Stimulated activated memory B cell treated with anti-CD40 and anti-IgM and Interleukin-4, amounts not matched to agents 10 μg/mL and 1 μg/mL and 100 μg/mL, for 72 hours (primary cell): ENCODE results near the gene IFIH1.

ENCODE experiments used
- ATAC-seq: fragments of 150-1000 bp; cut with Tn5 transposase; 2 replicates; pipeline ENCODE4 v1.10.0; 2021
- H3K27ac Mint-ChIP-seq: one replicate; pipeline ENCODE4 v1.8.0; 2022; ENCODE audit warnings: mild to moderate bottlenecking, mixed read lengths
- H3K27me3 Mint-ChIP-seq: one replicate; pipeline ENCODE4 v1.8.0; 2022; ENCODE audit warnings: mixed read lengths
- H3K36me3 Mint-ChIP-seq: one replicate; pipeline ENCODE4 v1.8.0; 2022; ENCODE audit warnings: mixed read lengths
- H3K4me1 Mint-ChIP-seq: one replicate; pipeline ENCODE4 v1.8.0; 2022; ENCODE audit warnings: mixed read lengths
- H3K4me3 Mint-ChIP-seq: one replicate; pipeline ENCODE4 v1.8.0; 2022; ENCODE audit warnings: mild to moderate bottlenecking, moderate library complexity, mixed read lengths
- H3K9me3 Mint-ChIP-seq: one replicate; pipeline ENCODE4 v1.8.0; 2022; ENCODE audit warnings: mixed read lengths

The IFIH1 gene

DNA sequence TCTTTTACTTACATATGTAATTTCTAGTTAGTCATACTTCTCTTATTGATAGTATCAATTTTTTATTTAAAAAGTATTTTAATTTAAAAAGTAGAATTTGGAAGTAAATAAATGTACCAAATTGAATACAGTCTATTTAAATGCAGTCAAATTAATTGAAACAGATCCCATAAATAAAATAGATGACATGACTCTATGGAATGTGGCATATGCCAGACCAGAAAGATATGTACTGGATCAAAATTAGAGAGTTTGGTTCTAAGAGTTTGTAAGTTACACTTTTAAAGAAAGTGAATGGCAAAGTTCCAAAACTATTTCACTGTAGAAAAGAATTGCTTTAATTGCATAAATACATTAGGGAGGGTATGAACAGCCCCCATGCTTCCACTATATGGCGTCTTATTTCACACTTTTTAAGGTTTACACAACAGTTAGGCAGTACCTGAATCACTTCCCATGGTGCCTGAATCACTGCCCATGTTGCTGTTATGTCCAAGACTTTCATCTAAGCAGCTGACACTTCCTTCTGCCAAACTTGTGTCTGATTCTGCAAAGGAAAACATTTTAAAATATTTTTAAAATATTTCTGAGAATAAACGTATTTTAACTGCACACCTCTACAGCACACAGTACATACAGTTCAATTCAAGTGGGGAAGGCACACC lies 25.2 kb downstream of the IFIH1 start:
- H3K9me3 Mint-ChIP-seq = no peaks in the 10 kb centered on the region
- peaks cover 21% of the 10 kb centered on the region for H3K36me3 Mint-ChIP-seq

DNA sequence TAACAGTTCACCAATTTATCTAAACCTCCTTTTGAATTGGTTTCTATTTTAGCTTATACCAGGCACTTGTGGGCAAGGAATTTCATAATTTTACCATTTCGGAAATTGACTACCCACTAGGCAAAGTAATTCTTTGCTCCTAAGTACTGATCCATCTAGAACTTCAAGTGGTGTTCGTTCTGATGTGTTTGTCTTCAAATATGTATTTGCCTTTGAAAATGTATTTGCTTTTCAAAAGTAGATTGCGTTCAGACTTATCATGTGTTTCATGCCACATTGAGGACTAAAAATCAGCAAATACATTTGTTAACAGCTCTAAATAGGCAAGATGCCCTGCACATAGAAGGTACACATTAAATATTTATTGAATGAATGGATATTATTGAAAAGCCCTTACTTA lies 26.7 kb downstream of the IFIH1 start:
- no peaks in the 10 kb centered on the region for H3K9me3 Mint-ChIP-seq

More for the DNA sequence above, 25.2 kb downstream of the IFIH1 start:
- H3K4me1 Mint-ChIP-seq = no peaks in the 10 kb centered on the region
- H3K4me3 Mint-ChIP-seq = no peak overlapping the region
- H3K27me3 Mint-ChIP-seq = no peaks in the 10 kb centered on the region
- ATAC-seq = no peak
- H3K27ac Mint-ChIP-seq = no peak overlapping the region

GRCh38 chr2:162282765-162283425 lies 35.6 kb downstream of the IFIH1 start:
- ATAC-seq = no peak
- no peak overlapping the region for H3K27ac Mint-ChIP-seq
- no peak overlapping the region for H3K4me3 Mint-ChIP-seq
- no peaks in the 10 kb centered on the region for H3K27me3 Mint-ChIP-seq
- H3K9me3 Mint-ChIP-seq = no peaks in the 10 kb centered on the region
- peaks cover 4% of the 10 kb centered on the region for H3K4me1 Mint-ChIP-seq
- H3K36me3 Mint-ChIP-seq = peaks cover 43% of the 10 kb centered on the region

More for the DNA sequence above, 26.7 kb downstream of the IFIH1 start:
- Mint-ChIP-seq H3K4me3 (no peak overlapping the region), H3K27me3 (no peaks in the 10 kb centered on the region), H3K4me1 (no peaks in the 10 kb centered on the region), H3K36me3 (peaks cover 26% of the 10 kb centered on the region), H3K27ac (no peak overlapping the region)
- ATAC-seq = no peak

- no peak for ATAC-seq
- Mint-ChIP-seq H3K4me3 (no peak overlapping the region), H3K36me3 (peaks cover 50% of the 10 kb centered on the region), H3K4me1 (peaks cover 6% of the 10 kb centered on the region), H3K27me3 (no peaks in the 10 kb centered on the region), H3K9me3 (no peaks in the 10 kb centered on the region), H3K27ac (no peak overlapping the region)
Observed at GRCh38 chr2:162280654-162281053, 37.8 kb downstream of the IFIH1 start.

DNA sequence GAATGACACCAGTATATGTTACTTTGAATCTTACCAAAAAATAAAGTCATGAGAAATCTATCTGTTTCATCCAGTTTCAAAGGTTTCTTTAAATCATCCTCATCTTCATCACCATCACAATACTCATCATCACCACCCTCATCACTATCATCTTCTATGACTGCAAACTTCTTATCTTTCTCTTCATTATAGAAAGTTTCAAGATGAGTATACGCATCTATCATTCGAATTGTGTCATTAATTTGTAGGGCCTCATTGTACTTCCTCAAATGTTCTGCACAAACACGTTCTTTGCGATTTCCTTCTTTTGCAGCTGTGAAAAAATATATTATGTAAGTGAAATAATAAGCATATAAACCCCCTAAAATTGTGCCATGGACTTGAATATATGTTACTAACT lies 41.1 kb downstream of the IFIH1 start:
- H3K36me3 Mint-ChIP-seq = peaks cover 40% of the 10 kb centered on the region
- no peak for ATAC-seq
- H3K9me3 Mint-ChIP-seq = no peaks in the 10 kb centered on the region
- H3K27me3 Mint-ChIP-seq = no peaks in the 10 kb centered on the region
- no peak overlapping the region for H3K4me3 Mint-ChIP-seq
- H3K4me1 Mint-ChIP-seq = peaks cover 6% of the 10 kb centered on the region
- H3K27ac Mint-ChIP-seq = no peak overlapping the region

GRCh38 chr2:162267996-162268395 lies 50.5 kb downstream of the IFIH1 start:
- peaks cover 3% of the 10 kb centered on the region for H3K9me3 Mint-ChIP-seq
- no peak overlapping the region for H3K27ac Mint-ChIP-seq
- H3K36me3 Mint-ChIP-seq = peaks cover 68% of the 10 kb centered on the region
- no peak for ATAC-seq
- no peaks in the 10 kb centered on the region for H3K4me1 Mint-ChIP-seq
- H3K4me3 Mint-ChIP-seq = no peak overlapping the region
- H3K27me3 Mint-ChIP-seq = no peaks in the 10 kb centered on the region

DNA sequence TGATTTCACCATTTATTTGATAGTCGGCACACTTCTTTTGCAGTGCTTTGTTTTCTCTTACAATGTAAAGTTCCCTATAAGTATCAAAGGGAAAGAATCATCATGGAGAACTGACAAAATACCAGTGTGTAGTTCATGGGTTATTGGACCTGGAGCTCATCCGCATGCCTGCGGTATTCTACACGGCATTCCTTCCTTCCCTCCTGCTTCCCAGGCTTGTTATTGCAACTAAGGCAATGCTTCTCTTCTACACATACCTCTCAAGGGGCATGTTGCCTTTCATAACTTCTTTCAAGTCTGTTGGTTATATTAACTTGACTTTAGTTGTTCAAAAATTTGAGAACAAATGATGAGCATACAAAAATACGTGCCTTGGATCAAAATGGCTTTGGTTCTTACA lies 51.0 kb downstream of the IFIH1 start:
- peaks cover 3% of the 10 kb centered on the region for H3K9me3 Mint-ChIP-seq
- no peaks in the 10 kb centered on the region for H3K27me3 Mint-ChIP-seq
- ATAC-seq = no peak
- no peak overlapping the region for H3K4me3 Mint-ChIP-seq
- no peaks in the 10 kb centered on the region for H3K4me1 Mint-ChIP-seq
- peaks cover 66% of the 10 kb centered on the region for H3K36me3 Mint-ChIP-seq
- no peak overlapping the region for H3K27ac Mint-ChIP-seq

DNA sequence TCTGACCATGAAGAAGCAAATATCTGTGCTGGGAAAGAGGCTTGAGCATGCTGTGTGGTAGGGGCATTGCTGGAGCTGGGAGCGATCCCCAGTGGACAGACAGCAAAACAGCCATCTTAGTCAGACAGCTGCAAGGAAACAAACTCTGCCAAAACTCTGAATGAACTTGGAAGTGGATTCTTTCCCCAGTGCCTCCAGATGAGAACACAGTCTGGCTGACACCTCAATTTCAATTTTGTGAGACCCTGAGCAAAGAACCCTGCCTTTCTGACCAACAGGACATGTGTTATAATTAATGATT lies 52.1 kb downstream of the IFIH1 start:
- Mint-ChIP-seq H3K4me3 (no peak overlapping the region), H3K27me3 (no peaks in the 10 kb centered on the region), H3K36me3 (peaks cover 57% of the 10 kb centered on the region), H3K27ac (no peak overlapping the region), H3K9me3 (peaks cover 3% of the 10 kb centered on the region), H3K4me1 (peaks cover 8% of the 10 kb centered on the region)
- ATAC-seq = no peak

DNA sequence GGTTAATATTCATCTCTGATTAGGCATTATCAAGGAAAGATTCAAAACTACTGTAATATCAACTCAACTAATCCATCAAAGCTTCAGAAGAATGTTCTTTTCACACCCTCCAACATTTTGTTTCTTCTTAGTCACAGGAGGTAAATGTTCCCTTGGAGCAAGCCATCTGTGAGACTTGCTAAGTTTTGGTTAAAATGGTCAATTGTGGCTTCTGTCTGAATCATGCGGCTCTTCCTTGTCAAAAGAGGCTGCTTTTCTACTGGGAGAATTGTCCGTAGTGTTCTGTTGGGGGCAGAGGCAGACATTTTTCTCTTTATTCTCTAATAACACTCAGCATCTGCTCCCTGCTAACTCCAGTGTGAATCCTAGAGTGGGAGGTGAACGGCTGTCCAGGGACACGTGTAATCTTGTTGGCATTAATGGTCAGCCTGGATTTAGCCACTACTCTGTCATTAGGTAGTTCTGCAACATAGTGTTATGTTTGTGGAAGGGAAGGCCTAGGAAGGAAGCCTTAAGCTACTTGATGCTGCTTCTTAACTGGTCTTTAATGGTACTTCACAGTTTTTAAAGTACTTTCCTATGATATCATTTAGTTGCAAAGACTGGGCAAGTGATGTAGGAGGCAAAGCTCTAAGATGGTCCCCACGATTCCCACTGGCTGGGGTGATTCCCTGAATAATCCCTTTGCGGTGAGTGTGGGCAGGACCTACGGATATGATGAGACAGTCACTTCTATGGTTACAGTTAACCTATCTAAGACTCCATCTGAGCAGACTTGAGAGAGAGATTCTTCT lies 52.6 kb downstream of the IFIH1 start:
- ATAC-seq = no peak
- H3K36me3 Mint-ChIP-seq = peaks cover 51% of the 10 kb centered on the region
- peaks cover 13% of the 10 kb centered on the region for H3K4me1 Mint-ChIP-seq
- no peak overlapping the region for H3K27ac Mint-ChIP-seq
- H3K4me3 Mint-ChIP-seq = no peak overlapping the region
- no peaks in the 10 kb centered on the region for H3K27me3 Mint-ChIP-seq
- peaks cover 3% of the 10 kb centered on the region for H3K9me3 Mint-ChIP-seq

DNA sequence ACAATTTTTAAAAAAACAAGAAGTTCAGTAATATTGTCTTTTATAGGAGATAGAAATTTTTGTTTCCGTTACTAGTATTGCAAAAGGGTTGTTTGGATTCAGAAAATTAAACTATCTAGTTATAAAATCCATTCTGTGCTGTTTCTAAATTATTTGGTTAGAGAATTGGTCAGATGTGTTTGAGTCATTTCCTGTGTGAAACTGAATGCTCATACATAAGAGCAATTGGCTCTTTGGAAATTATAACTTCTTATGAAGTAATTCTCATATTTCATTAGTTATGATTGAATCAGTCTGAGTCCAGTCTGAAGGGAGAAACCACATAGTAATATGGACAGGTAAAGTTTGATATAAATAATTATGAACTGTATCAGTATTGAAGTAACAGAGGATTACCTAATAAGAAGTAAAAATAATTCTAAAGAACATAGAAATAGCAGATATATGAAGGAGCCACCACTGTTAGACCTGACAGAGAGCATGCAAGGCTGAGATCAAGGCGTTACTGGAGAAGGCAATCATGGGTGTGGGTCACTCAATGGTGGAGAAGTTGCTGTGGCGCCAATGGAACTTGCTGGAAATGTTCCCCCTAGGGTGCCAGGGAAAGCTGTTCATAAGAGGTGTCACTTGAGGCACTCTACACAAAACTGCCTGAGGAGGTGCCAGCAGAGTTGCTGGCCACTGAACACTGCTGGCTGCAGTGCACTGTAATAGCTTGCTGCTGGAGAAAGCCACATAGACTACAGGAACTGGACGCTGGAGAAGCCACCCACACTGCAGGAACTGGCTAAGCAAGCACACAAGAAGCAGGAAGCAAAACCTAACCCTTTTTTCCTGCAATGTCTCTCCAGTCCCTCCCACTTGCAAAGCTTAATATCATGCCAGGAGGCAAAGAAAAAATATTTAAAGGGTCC lies 57.2 kb downstream of the IFIH1 start:
- H3K27me3 Mint-ChIP-seq = no peaks in the 10 kb centered on the region
- peaks cover 3% of the 10 kb centered on the region for H3K9me3 Mint-ChIP-seq
- peak overlapping the region; percentile 9 for H3K27ac Mint-ChIP-seq
- H3K4me3 Mint-ChIP-seq = no peak overlapping the region
- peaks cover 21% of the 10 kb centered on the region for H3K36me3 Mint-ChIP-seq
- peaks cover 13% of the 10 kb centered on the region for H3K4me1 Mint-ChIP-seq
- ATAC-seq = peak; percentile 34

- Mint-ChIP-seq H3K9me3 (peaks cover 3% of the 10 kb centered on the region), H3K4me3 (no peak overlapping the region), H3K27ac (no peak overlapping the region), H3K27me3 (no peaks in the 10 kb centered on the region), H3K36me3 (peaks cover 9% of the 10 kb centered on the region), H3K4me1 (peaks cover 13% of the 10 kb centered on the region)
- ATAC-seq = no peak
Observed at GRCh38 chr2:162258686-162259085, 59.8 kb downstream of the IFIH1 start.

- no peak for ATAC-seq
- H3K27me3 Mint-ChIP-seq = no peaks in the 10 kb centered on the region
- H3K4me3 Mint-ChIP-seq = no peak overlapping the region
- H3K9me3 Mint-ChIP-seq = peaks cover 2% of the 10 kb centered on the region
- peaks cover 13% of the 10 kb centered on the region for H3K4me1 Mint-ChIP-seq
- no peak overlapping the region for H3K27ac Mint-ChIP-seq
- peaks cover 3% of the 10 kb centered on the region for H3K36me3 Mint-ChIP-seq
Observed at GRCh38 chr2:162258169-162258568, 60.3 kb downstream of the IFIH1 start.

GRCh38 chr2:162257425-162257824 lies 61.1 kb downstream of the IFIH1 start:
- Mint-ChIP-seq H3K9me3 (no peaks in the 10 kb centered on the region), H3K4me1 (peaks cover 13% of the 10 kb centered on the region), H3K27ac (no peak overlapping the region), H3K27me3 (no peaks in the 10 kb centered on the region), H3K36me3 (no peaks in the 10 kb centered on the region), H3K4me3 (no peak overlapping the region)
- no peak for ATAC-seq

- no peak for ATAC-seq
- H3K27me3 Mint-ChIP-seq = no peaks in the 10 kb centered on the region
- peaks cover 7% of the 10 kb centered on the region for H3K4me1 Mint-ChIP-seq
- no peaks in the 10 kb centered on the region for H3K9me3 Mint-ChIP-seq
- H3K27ac Mint-ChIP-seq = no peak overlapping the region
- no peak overlapping the region for H3K4me3 Mint-ChIP-seq
- no peaks in the 10 kb centered on the region for H3K36me3 Mint-ChIP-seq
Observed at GRCh38 chr2:162256591-162256991, 61.9 kb downstream of the IFIH1 start.
